Stimulated activated CD4-positive, alpha-beta T cell treated with anti-CD3 and anti-CD28 coated beads, Interleukin-2, amount 100 ng/mL, for 48 hours (primary cell): ENCODE data around the gene ANO4.
"Not testable (repeated sequence)": the region's sequence is repeated elsewhere in the genome, so short reads cannot be mapped to it uniquely, and the experiment has no call there.

ENCODE experiments used
- DNase-seq, 2 donors: peaks; one replicate each; pipeline ENCODE4 v3.0.0-alpha.2; 2020

The ANO4 gene

GRCh38 chr12:100955139-100955538, 160.6 kb downstream of the ANO4 start:
- no peak for DNase-seq

- no peak for DNase-seq
Measured at GRCh38 chr12:100956311-100956852, 161.8 kb downstream of the ANO4 start.

- DNase-seq = no peak
Measured at GRCh38 chr12:100959481-100959880, 164.9 kb downstream of the ANO4 start.

GRCh38 chr12:100962086-100962712, 167.6 kb downstream of the ANO4 start:
- no peak for DNase-seq

GRCh38 chr12:100963381-100963780, 168.8 kb downstream of the ANO4 start:
- DNase-seq = no peak

- no peak for DNase-seq
Measured at GRCh38 chr12:100964028-100964427, 169.5 kb downstream of the ANO4 start.

- no peak for DNase-seq
Measured at GRCh38 chr12:100967189-100967588, 172.6 kb downstream of the ANO4 start.

- DNase-seq = no peak
Measured at GRCh38 chr12:100970894-100971293, 176.3 kb downstream of the ANO4 start.

GRCh38 chr12:100972121-100972520, 177.5 kb downstream of the ANO4 start:
- DNase-seq = no peak

- no peak for DNase-seq
Measured at GRCh38 chr12:100974341-100974740, 179.8 kb downstream of the ANO4 start.

GRCh38 chr12:100974747-100975146, 180.2 kb downstream of the ANO4 start:
- no peak for DNase-seq

- no peak for DNase-seq
Measured at GRCh38 chr12:100976735-100977134, 182.2 kb downstream of the ANO4 start.

GRCh38 chr12:100980856-100981255, 186.3 kb downstream of the ANO4 start:
- DNase-seq = no peak

- no peak for DNase-seq
Measured at GRCh38 chr12:100982511-100983183, 188.1 kb downstream of the ANO4 start.

GRCh38 chr12:100984796-100985195, 190.2 kb downstream of the ANO4 start:
- no peak for DNase-seq

- no peak for DNase-seq
Measured at GRCh38 chr12:100986595-100987547, 192.3 kb downstream of the ANO4 start.

- no peak for DNase-seq
Measured at GRCh38 chr12:100987552-100988521, 193.3 kb downstream of the ANO4 start.

GRCh38 chr12:100989509-100989908, 194.9 kb downstream of the ANO4 start:
- not testable (repeated sequence) for DNase-seq

- DNase-seq = no peak
Measured at GRCh38 chr12:100991102-100991501, 196.5 kb downstream of the ANO4 start.

- no peak for DNase-seq
Measured at GRCh38 chr12:100992194-100992593, 197.6 kb downstream of the ANO4 start.

GRCh38 chr12:100993916-100994450, 199.4 kb downstream of the ANO4 start:
- DNase-seq = no peak

- DNase-seq = no peak
Measured at GRCh38 chr12:100995201-100995600, 200.6 kb downstream of the ANO4 start.
